ENCODE results near the gene VEPH1.

VEPH1 gene

DNA sequence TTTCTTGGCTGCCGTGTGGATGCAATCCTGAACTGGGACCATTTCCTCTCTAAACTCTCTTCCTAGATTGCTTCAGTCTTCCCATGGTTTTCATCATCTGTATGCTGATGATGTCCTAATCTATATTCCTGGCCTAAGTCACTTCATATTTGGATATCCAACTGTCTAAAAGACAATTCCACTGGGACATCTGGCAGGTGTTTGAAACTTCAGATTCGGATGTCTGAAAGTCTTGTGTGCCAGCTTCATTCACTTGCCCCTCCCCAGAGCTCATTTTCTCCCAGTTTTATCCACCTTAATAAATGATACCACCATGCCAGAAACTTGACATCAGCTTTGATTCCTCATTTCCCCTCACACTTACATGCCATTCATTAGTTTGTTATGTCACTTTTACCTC, 201.5 kb downstream of the VEPH1 start:
- DNase-seq (ENCODE audit: low read depth): no peak

DNA sequence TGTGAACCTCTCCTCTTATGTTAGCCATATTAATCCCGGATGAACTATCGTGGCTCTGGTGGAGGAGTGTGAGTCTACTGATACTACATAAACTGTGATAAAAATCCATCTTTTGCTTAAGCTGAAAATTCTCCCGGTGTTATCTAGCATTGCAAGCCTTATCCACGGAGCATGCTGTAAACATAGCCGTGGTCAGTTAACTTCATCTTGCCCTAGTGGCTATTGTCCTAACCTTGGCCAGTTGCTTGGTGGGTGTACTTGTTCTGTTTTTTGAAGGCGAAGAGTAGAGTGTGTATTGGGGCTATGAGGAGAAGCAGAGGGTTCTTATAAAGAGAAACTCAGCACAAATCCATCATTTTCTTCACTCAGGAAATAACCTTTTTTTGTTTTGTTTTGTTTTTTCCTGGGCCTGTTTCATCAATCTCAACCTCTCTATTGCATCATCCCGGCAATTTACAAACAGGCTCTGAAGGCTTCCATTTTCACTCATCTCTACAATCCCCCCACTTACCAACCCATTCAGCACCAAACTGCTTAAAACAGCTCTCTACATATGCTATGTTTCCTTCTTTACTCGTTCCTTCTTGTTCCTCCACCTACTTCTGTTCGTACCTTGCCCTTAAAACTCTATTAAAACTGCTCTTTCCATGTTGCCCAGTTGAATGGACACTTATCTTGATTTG, 202.1 kb downstream of the VEPH1 start:
- no peak for DNase-seq (ENCODE audit: low read depth)

DNA sequence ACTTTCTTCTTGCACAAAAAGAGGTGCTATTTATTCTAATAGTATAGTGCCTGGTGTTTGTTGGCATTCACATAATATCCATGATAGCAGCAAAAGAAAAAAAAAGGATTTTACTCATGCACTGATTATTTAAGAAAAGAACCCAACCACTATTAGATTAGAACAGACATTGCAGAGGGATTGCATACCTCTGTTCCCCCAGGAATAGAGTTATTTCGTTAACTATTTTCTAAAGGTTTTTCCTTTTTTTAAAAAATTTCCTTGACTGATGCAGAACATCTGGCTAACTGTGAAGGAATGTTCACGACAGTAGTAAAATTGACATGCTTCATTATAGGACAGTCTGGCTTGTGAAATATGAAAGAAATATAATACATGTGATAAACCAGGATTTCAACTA, 203.1 kb downstream of the VEPH1 start:
- no peak for DNase-seq (ENCODE audit: low read depth)

DNA sequence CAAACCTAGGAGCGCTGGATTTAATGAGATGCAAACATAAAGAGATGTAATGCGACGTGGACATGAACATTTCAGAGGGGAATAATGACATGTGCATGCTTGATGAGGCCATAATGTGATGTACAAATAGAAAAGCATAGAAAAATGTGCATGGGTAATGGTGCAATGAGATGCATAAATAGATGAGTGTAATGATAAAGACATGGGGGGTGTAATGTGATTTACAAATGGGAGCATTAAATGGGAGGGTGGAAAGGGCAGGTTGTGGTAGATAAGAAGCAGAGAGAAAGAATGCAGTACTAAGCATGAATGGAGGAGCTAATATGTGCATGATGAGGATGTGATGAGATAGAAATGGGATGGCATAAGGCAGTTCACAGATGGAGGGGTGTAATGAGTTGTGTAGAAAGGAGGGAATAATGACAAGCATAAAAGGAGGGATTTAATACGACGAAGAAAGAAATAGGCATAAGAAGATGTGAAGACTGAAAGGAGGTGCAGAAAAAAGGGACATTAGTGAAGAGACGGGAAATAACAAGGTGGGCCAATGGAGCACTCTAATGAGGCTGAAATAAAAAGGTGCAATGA, 205.8 kb downstream of the VEPH1 start:
- no peak for DNase-seq (ENCODE audit: low read depth)

DNA sequence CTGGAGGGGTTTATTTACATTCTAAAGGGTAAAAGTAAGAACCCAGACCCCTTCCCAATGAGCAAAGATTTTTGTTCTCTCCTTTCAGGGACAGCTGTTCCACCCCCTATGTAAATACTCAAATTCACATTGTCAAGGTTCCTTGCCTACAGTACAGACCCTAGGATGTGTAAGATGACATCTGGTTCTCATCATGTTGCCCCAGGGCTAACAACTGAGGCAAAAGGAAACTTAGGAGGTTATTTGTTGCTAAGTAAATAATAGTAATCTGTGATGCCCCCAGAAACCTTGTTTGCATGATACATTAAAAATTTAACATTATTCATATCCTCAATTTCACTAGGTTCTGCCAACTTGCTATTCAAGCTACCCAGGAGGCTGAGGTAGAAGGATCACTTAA, 208.3 kb downstream of the VEPH1 start:
- DNase-seq (ENCODE audit: low read depth): no peak

DNA sequence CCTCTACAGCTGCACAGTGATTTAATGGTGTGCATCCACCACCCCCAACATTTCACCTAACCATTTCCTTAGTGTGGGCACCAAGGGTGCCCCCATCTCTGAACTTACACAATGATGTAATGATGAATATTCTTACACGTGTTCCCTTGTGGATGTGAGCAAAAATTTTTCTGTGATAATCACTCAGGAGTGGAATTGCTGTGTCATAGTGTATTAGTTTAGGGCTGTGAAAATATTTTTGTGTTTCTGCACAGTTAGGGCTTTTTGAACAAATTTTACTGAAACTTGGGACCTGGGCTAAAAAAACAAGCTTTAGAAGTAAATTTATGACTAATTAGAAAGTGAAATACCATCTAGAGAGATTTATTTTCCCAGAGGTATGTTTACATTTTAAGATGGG, 208.7 kb downstream of the VEPH1 start:
- no peak for DNase-seq (ENCODE audit: low read depth)

DNA sequence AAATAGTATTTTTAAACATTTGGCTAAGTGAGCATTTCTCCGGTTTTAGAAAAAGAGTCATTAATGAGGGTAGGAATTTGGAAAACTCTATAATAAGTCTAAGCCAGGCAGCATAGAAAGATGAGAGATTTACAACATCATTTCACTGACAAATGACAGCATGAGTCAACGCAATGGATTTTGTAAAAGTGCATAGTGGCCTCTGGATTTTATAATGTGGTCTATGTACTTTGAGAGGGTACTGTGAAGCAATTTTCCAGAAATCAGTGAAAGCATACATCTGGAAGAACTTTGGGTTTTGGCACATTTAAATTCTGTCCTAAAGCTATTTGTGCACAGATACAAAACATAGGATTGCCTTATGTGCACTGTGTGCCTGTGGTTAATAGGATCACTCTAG, 212.4 kb downstream of the VEPH1 start:
- DNase-seq (ENCODE audit: low read depth): no peak

DNA sequence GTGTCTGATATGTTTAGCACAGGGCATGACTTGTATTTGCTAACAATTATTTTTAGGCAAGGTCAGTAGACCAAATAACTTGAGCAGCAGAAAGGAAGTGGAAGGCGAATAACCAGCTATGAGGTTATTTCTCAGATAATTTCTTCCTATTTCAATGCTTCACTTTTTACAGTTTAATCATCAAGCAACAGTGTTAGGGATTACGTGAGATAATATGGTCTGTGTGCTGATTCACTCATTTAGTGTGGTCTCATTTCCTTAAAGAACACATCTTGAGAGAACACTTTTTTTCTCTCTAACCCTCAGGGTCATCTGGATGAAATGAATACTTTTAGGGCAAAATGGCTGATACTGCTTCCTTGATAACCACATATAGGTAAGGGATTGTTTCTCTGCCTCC, 217.2 kb downstream of the VEPH1 start:
- no peak for DNase-seq (ENCODE audit: low read depth)

DNA sequence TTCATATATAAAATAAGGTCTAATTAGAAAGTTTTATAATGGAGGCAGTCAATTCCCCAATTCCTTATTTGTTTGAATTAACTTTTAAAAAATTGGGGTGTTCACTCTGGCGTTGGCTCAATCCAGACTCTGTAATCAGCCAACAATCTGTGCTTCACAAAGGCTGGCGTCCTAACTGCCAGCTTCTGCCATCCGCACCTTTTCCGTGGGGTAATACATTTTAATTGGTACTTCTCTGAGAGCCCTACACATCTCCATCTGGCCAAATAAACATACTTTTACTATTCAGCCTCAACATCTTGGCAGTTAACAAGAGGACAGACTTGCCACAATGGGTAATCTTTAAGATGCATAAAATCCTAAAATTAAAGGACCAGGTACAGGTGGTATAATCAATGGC, 218.1 kb downstream of the VEPH1 start:
- no peak for DNase-seq (ENCODE audit: low read depth)

DNA sequence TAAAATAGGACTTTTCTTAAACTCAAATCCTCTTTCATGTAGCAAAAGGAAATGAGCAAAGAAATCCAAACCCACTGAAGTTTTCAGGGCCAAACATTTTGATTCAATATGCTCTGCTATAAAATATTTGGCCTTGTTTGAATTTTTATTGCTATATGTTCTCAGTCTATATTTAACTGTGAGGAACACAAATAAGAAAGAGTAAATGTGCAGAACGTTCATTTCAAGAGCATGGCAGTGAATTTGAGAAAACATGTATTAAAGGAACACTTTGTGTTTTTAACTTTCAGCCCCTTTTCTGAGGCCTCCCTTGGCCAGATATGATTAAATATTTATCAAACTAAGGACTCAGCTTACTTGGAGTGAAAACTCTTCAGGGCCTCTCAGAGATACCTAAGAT, 218.5 kb downstream of the VEPH1 start:
- no peak for DNase-seq (ENCODE audit: low read depth)

DNA sequence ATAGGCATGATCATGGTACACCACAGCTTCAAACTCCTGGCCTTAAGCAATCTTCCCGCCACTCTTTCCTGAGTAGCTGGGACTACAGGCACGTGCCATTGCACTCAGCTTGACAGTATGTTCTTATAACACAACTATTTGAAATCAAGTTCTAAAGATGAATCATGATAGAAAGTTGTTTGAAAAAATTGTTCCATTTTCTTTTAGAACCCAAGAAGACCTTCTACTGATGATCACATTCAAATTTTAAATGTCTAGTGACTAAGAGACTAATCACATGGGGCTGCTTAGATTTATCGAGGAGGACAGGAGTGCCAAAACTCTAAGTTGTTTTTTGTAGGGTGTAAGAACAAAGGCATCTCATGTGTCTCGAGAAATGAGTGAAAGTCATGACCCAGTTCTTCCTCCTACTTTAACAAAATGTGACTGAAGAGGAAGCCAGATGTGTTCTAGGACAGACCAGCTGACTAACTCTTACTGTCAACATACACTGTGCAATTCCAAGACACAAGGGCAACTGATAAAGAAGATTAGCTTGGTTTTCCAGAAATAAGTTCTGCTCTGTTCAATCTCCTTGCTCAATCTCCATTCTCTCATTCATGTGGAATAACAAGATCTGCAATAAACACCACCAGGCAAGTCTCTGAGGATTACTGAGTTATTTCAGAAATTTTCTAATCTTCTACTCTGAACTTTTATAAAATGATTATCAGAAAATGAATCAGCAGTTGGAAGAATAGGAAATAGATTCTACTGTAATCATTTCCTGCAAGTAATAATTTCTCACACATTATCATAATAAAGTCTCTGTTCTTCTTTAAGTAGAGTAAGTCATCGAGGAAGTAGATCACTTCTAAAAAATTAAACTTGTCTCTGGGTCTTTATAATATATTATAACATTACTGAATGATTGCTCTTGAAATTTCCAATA, 220.7 kb downstream of the VEPH1 start:
- no peak for DNase-seq (ENCODE audit: low read depth)

DNA sequence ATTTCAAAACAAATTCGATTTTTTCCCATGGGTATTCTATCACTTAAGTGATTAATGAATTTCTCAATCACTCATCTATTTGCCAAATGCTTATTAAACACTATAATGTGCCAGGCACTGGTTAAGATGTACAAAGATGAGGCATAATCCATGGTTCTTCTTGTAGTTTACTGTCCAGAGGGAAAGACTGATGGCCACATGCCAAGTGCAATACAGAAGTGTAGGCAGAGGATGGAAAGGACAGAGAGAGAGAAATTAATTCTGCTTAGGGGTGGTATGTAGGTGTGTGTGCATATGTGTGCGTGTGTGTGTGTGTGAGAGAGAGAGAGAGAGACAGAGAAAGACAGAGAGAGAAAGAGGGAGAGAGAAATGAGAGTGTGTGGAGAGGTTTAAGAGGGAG, 222.4 kb downstream of the VEPH1 start:
- DNase-seq (ENCODE audit: low read depth): no peak

DNA sequence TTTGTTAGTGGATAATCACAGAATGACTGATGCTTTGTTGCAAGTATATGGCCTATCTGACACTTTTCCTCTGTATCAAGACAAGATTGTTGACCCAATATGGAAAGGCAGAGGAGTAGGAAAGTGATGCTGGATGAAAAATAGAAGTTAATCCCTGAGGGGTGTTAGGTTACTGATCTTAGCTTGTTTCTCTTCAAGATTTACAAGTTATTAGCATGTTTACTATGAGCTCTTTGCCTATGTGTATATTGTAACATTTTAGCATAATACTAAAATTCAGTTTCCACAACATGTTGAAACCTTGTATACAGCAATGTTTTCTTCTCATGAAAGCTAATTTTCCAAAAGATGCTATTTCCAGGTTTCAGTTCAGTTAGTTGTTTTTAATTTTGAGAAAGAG, 222.9 kb downstream of the VEPH1 start:
- DNase-seq (ENCODE audit: low read depth): no peak

DNA sequence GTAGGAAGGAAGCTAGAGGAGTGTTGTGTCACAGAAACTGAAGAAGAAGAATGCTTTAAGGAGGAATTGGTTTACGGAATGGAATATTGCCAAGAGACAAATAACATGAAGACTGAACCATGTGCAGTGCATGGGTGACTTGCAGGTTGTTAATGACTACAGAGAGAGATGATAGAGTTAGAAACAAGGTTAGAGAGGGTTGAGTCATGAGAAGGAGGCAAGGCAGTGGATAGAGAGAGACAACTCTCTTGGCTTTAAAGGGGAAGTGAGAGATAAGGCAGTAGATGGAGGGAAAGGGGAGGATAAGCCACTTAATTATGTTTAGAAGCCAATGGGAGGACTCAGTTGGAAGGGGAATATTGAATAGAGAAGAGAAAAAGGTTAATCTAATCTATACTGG, 224.0 kb downstream of the VEPH1 start:
- DNase-seq (ENCODE audit: low read depth): no peak

DNA sequence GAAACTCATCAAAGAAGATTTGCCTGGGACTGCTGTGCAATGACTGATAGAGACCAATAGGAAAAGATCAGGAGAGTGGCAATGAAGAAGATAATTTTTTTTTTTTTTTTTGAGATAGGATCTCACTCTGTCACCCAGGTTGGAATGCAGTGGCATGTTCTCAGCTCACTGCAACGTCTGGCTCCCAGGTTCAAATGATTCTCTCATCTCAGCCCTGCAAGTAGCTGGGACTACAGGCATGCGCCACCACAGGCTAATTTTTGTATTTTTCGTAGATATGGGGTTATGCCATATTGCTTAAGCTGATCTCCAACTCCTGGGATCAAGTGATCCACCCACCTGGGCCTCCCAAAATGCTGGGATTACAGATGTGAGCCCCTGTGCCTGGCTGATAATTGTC, 226.4 kb downstream of the VEPH1 start:
- no peak for DNase-seq (ENCODE audit: low read depth)

DNA sequence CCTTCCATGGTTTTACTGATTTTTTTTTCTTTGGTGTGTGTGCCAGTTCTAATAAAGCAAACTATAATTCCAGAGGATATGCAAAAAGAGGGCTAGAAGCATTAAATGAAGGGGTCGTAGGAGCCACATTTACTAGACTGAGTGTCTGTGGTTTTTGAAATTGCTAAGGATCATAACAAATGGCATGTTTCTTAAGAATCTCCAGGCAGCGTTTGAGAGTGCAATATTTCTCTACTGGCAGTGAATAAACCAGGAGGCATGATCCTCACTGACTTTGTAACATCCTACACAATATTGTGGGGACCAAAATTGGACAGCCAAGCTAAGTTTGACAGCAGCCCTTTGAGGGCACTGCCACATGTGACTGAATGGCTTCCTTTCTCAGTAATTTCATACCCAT, 227.4 kb downstream of the VEPH1 start:
- no peak for DNase-seq (ENCODE audit: low read depth)

DNA sequence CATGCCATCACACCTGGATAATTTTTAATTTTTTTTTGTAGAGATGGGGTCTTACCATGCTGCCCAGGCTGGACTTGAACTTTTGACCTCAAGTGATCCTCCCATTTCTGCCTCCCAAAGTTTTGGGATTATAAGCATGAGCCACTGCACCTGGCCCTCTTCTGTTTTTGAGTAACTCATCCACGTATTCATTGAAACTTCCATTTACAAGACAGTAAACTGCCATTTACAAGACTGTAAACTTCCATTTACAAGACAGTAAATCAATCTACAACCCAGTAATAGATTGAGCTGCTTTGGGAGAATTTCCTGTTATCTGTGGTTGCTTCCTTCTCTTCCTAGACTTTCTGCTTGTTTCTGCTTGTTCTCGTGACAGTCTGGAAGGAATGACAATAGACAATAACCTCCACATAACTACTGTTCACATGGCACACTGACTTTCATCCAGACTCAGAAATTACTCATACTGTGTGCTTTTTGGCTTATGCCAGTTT, 228.5 kb downstream of the VEPH1 start:
- no peak for DNase-seq (ENCODE audit: low read depth)

DNA sequence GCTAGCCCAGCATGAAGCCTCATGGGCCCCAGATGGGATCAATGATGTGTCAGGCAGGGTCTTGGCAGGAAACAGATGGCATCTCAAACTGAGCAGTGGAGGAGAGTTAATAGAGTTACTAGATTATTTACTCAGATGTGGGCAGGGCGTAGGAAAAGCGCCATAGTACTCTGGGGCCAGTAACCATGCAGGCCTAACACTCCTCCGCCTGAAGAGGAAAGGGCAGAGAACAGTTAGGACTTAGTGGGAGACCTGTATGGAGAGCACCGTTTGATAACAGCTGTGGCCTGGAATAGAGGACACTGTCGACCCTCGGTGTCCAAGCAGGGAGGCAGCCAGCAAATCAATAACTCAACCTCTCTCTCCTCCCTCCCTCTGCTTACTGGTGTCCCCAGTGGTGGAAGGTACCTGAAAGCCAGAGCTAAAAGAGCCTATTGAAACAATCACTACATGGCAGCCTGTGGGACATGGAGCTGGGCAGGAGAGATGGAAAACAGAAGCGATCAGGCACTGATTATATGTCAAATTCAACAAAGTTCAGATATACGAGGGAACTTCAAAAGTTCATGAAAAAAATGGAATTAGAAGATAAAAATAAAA, 231.8 kb downstream of the VEPH1 start:
- DNase-seq (ENCODE audit: low read depth): no peak

DNA sequence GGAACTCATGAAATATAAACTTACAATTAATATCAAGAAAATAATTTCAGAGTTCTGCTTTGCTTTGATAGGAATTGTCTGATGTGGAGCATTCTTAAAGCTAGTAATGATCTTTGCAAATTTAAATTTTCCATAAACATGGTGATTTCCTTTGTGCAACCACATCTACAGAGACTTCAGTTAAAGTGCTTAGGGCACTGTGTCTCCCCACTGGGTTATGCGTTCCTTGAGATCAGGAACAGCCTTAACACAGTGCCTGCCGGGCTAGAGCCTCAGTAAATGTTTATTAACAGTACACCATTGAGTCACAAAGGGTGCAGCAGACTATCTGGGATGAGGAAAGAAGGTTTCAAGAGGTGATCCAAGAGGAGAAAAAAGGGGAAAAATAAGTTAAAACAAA, 235.2 kb downstream of the VEPH1 start:
- DNase-seq (ENCODE audit: low read depth): no peak

DNA sequence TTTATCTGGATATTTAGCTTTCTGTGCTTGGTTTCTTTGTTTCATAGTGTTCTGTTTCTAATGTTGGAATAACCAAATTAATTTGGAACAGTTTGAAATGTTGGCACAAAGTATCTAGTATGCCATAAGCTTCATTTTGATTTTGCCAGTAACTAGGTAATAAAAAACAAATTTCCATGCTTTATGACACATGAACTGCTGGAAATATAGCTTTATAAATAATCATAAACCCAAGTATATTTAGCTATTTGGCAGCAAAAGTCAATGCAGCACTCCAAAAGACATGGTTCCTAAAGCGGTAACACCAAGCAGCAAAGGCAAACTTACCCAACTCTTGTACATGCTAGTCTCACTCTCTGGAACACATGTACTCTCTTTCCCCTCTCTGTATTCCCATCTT, 237.3 kb downstream of the VEPH1 start:
- DNase-seq (ENCODE audit: low read depth): no peak

DNA sequence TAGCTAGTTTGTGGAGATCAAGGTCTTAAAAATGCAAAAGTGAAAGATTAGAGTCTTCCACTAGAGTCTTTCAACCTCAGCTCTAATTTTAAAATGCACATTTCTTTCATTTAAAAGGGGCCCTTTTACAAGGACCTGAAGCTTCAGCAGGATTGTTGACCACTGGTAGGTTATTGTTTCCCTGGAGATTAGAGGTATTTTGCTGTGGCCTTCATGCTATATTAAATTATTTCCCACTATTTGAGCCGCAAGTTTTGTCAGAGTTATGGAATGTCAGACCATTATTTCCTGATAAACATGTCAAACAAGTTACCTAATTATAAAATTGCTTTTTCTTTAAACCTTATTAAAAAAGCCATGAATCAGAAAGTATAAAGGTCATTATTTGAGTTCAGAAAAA, 240.2 kb downstream of the VEPH1 start:
- no peak for DNase-seq (ENCODE audit: low read depth)

DNA sequence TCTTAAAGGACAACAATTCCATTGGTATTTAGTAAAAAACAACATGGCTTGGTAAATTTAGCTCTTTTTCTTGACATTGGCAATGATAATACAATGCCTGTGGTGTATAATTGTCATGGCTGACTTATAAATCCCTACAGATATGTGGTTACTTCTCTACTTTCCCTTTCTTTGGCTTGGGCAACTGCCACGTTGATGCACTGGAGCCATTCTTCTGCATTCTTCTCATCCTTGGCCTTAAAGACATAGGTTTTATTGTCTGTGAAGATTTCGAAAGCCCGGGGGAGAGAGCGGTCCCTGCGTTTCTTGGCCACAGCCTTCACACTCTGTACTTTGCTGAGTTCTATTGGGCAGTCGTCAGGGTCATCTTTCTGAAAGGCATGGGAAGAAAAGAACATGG, 242.2 kb downstream of the VEPH1 start:
- no peak for DNase-seq (ENCODE audit: low read depth)

DNA sequence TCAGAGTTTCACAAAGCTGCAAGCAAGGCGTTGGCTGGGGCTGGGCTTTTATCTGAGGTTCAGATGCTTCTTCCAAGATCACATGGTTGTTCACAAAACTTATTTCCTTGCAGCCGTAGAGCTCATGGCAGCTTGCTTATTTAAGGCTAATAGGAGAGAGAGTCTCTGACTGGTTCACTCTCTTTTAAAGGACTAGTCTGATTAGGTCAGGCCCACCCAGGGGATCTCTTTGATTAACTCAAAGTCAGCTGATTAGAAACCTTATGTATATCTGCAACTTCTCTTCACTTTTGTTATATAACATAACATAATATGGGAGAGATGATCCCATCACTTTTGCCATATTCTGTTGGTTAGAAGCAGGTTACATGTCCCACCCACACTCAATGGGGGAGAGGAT, 243.4 kb downstream of the VEPH1 start:
- DNase-seq (ENCODE audit: low read depth): no peak
